GM12878 (cell line): ENCODE results near the gene ATG9B. TPM values are rescaled to one million over a fixed set of nuclear protein-coding genes. Genes with fewer than 3 reads are reported as not detected.

Experiments
- ATAC-seq: fragments of 200-7000 bp; cut with Tn5 transposase; 3 replicates; pipeline ENCODE4 v1.9.1; 2020; ENCODE audit warnings: mild to moderate bottlenecking, moderate library complexity
- BruUV-seq: library from RNA; stranded (reverse); fragments of 400-500 nt; replicated peaks from 2 replicates; lab custom pipeline; 2021; lab: Mats Ljungman, UMichigan
- CTCF ChIA-PET: fragments of 300-600 bp; sonication (Branson Sonifier 250); formaldehyde crosslinking; extraction: SDS; loops from one replicate; lab custom pipeline; 2021; ENCODE audit warnings: inconsistent platforms; lab: Yijun Ruan, JAX
- POLR2A ChIA-PET: fragments of 350-600 bp; formaldehyde crosslinking; extraction: SDS; loops from one replicate; lab custom pipeline; 2021; ENCODE audit warnings: inconsistent platforms; lab: Charles Lee
- RAD21 ChIA-PET: fragments of 300-600 bp; sonication (Branson Sonifier 250); formaldehyde crosslinking; loops from one replicate; lab custom pipeline; 2023; ENCODE audit warnings: antibody characterized with exemption; ENCODE audit not compliant: unreplicated experiment; lab: Charles Lee
- SMC1A ChIA-PET: fragments of 300-600 bp; sonication (Branson Sonifier 250); formaldehyde crosslinking; loops from one replicate; lab custom pipeline; 2023; ENCODE audit not compliant: unreplicated experiment, uncharacterized antibody; lab: Charles Lee
- DNase-seq: peaks from one replicate; pipeline ENCODE4 v3.0.0-alpha.2; 2011; ENCODE audit warnings: low read depth, low spot score
- FAIRE-seq: peaks from 3 replicates; lab custom pipeline; 2011; peaks lifted over from hg19 to GRCh38; lab: Jason Lieb, UNC
- H2AFZ ChIP-seq: 2 replicates; pipeline ENCODE4 v1.6.0; 2011; ENCODE audit warnings: low read depth, low read length, control low read depth; ENCODE audit not compliant: control insufficient read depth
- H3K27ac ChIP-seq: 2 replicates; pipeline ENCODE4 v1.5.1; 2011; ENCODE audit warnings: control low read depth; ENCODE audit not compliant: control insufficient read depth, insufficient read depth
- H3K27me3 ChIP-seq, 2 experiments: replicated peaks in 1 of 2; 2 replicates each; pipeline versions ENCODE4 v1.6.0 to v1.6.1; 2011; ENCODE audit warnings: low read length in 1 of 2; ENCODE audit not compliant: control insufficient read depth in 2 of 2, insufficient read depth in 2 of 2
- H3K36me3 ChIP-seq, 2 experiments: 2 replicates each; pipeline ENCODE4 v1.5.1; 2011; ENCODE audit warnings: low read length in 1 of 2; ENCODE audit not compliant: control insufficient read depth in 2 of 2, insufficient read depth in 2 of 2
- H3K4me1 ChIP-seq: 2 replicates; pipeline ENCODE4 v1.6.1; 2011; ENCODE audit warnings: mild to moderate bottlenecking, low read length, moderate library complexity, mixed read lengths; ENCODE audit not compliant: control insufficient read depth, insufficient read depth
- H3K4me2 ChIP-seq: 2 replicates; pipeline ENCODE4 v1.6.0; 2011; ENCODE audit warnings: control low read depth; ENCODE audit not compliant: control insufficient read depth, insufficient read depth
- H3K4me3 ChIP-seq: fragments of 200-600 bp; sonication (generic); 2 replicates; pipeline ENCODE4 v1.5.1; 2016
- H3K79me2 ChIP-seq: 2 replicates; pipeline ENCODE4 v1.6.0; 2011; ENCODE audit warnings: low read length; ENCODE audit not compliant: control insufficient read depth, insufficient read depth
- H3K9ac ChIP-seq: 2 replicates; pipeline ENCODE4 v1.8.0; 2011; ENCODE audit warnings: low read length, control low read depth, mixed read lengths; ENCODE audit not compliant: control insufficient read depth, insufficient read depth
- H3K9me3 ChIP-seq: replicated peaks from 3 replicates; pipeline ENCODE4 v1.5.1; 2011; ENCODE audit warnings: mild to moderate bottlenecking, low read length; ENCODE audit not compliant: control insufficient read depth, insufficient read depth
- H4K20me1 ChIP-seq: 2 replicates; pipeline ENCODE4 v1.6.0; 2011; ENCODE audit not compliant: control insufficient read depth, insufficient read depth
- ASH2L ChIP-seq: fragments of 300-600, 200-600 bp; sonication (generic); IDR thresholded peaks from 2 replicates; pipeline ENCODE4 v1.6.1; 2017; ENCODE audit warnings: low read depth, mild to moderate bottlenecking, borderline replicate concordance
- BMI1 ChIP-seq: fragments of 450-650 bp; IDR thresholded peaks from 2 replicates; pipeline ENCODE4 v1.6.1; 2016; ENCODE audit warnings: mild to moderate bottlenecking, moderate library complexity, borderline replicate concordance
- CHD1 ChIP-seq: IDR thresholded peaks from 2 replicates; pipeline ENCODE4 v1.6.1; 2012; ENCODE audit warnings: low read depth, low read length, improper control_type of control experiment
- IRF4 ChIP-seq: IDR thresholded peaks from 2 replicates; pipeline ENCODE4 v1.6.1; 2011; ENCODE audit warnings: low read depth, low read length
- LARP7 ChIP-seq: fragments of 450-650 bp; IDR thresholded peaks from 2 replicates; pipeline ENCODE4 v1.6.1; 2017; ENCODE audit warnings: mild to moderate bottlenecking
- MXI1 ChIP-seq: fragments of 150-350 bp; IDR thresholded peaks from 2 replicates; pipeline ENCODE4 v1.6.1; 2011; ENCODE audit warnings: low read depth, mild to moderate bottlenecking, inconsistent platforms, low read length, improper control_type of control experiment
- RAD21 ChIP-seq: IDR thresholded peaks from 2 replicates; pipeline ENCODE4 v1.6.1; 2011; ENCODE audit warnings: mild to moderate bottlenecking, low read depth, low read length, moderate library complexity; ENCODE audit not compliant: insufficient read depth
- SMAD1 ChIP-seq: fragments of 450-650 bp; IDR thresholded peaks from 2 replicates; pipeline ENCODE4 v1.6.1; 2018; ENCODE audit warnings: mild to moderate bottlenecking, low read depth; ENCODE audit not compliant: partially characterized antibody
- SMAD5 ChIP-seq: IDR thresholded peaks from 2 replicates; pipeline ENCODE4 v1.6.1; 2016; ENCODE audit warnings: antibody characterized with exemption, low read depth
- SREBF2 ChIP-seq: IDR thresholded peaks from 2 replicates; pipeline ENCODE4 v1.6.1; 2012; ENCODE audit warnings: mild to moderate bottlenecking, low read length
- TARDBP ChIP-seq: IDR thresholded peaks from 2 replicates; pipeline ENCODE4 v1.6.1; 2016; ENCODE audit warnings: borderline replicate concordance
- TCF3 ChIP-seq: IDR thresholded peaks from 2 replicates; pipeline ENCODE4 v1.6.1; 2012; ENCODE audit warnings: low read depth, mild to moderate bottlenecking, low read length, borderline replicate concordance; ENCODE audit not compliant: insufficient read depth
- WRNIP1 ChIP-seq: IDR thresholded peaks from 2 replicates; pipeline ENCODE4 v1.6.1; 2011; ENCODE audit warnings: low read depth, low read length, improper control_type of control experiment, borderline replicate concordance
- ZNF592 ChIP-seq: fragments of 450-650 bp; IDR thresholded peaks from 2 replicates; pipeline ENCODE4 v1.6.1; 2017; ENCODE audit warnings: mild to moderate bottlenecking, moderate library complexity
- ZSCAN29 ChIP-seq: fragments of 450-650 bp; IDR thresholded peaks from 2 replicates; pipeline ENCODE4 v1.6.1; 2017; ENCODE audit warnings: mild to moderate bottlenecking, moderate library complexity
- WGBS: methylation state at CpG from one replicate; pipeline ENCODE4 v1.1.6; 2016; ENCODE audit warnings: low lambda C conversion rate; ENCODE audit not compliant: insufficient replicate concordance, insufficient coverage; ENCODE audit errors: missing lambda C conversion rate; 5-methylcytosine and 5-hydroxymethylcytosine counted together
- in situ Hi-C: fragments of 300-500 bp; cut with MboI; formaldehyde crosslinking; loops from 9 replicates; pipeline ENCODE4 v1.14.3; 2018; ENCODE audit warnings: mixed read lengths
- intact Hi-C: fragments of 100-400 bp; cut with micrococcal nuclease; formaldehyde crosslinking; loops from one replicate; pipeline ENCODE4 v1.14.2; 2022; ENCODE audit not compliant: unreplicated experiment
- polyA plus RNA-seq, 11 experiments: library from polyadenylated mRNA; depleted of rRNA in 4 of 11; unstranded in 6 of 11; stranded (reverse) in 5 of 11; fragments of >200 nt; fragmentation: Nextera tagmentation in 4 of 11; fragmentation: Illumina TruSeq in 1 of 11; extraction: Ambion mirVana in 4 of 11; extraction: Trizol in 1 of 11; gene quantifications; 1 replicate in 1 of 11; 2 replicates in 10 of 11; pipeline versions ENCODE4 v1.2.1 to v1.2.3, GENCODE V29; 2011 to 2016; ENCODE audit warnings: inconsistent platforms in 2 of 11, missing spikeins in 2 of 11, low read depth in 1 of 11
- total RNA-seq, 4 experiments: library from RNA; depleted of rRNA in 3 of 4; stranded (reverse); fragments of >200 nt in 3 of 4; fragmentation: Illumina TruSeq in 1 of 4; extraction: Trizol in 1 of 4; gene quantifications; 2 replicates each; pipeline versions ENCODE4 v1.2.1 to v1.2.3, GENCODE V29; 2013 to 2021

The ATG9B gene
- total and polyA plus RNA-seq, 10 of the 15 experiments (the other 5 are each of a cell fraction or from before 2014, with no cell fraction given): 0.01 to 0.83 (median 0.12) TPM; not detected in 2

- WGBS: 59% methylated on average over 10 of the region's 14 CpGs
- no peak overlapping the region for H3K9ac ChIP-seq
- SMC1A ChIA-PET: no interaction called here
Measured at GRCh38 chr7:150993511-150993910, 30.8 kb downstream of the ATG9B start.

GRCh38 chr7:150992833-150993302 is 31.4 kb downstream of the ATG9B start:
- no peak overlapping the region for H3K4me3 ChIP-seq
- H3K9me3 ChIP-seq: no peaks in the 10 kb centered on the region; the same call in 2 of the 3 replicates
- FAIRE-seq (no peak), DNase-seq (no peak), ATAC-seq (peak; percentile 83)
- in situ Hi-C loops (no loop called here), intact Hi-C loops (no loop called here)
- no peaks in the 10 kb centered on the region for H3K36me3 ChIP-seq
- no peak overlapping the region for H3K9ac ChIP-seq
- BruUV-seq: no TSS peak
- no peaks in the 10 kb centered on the region for H4K20me1 ChIP-seq
- SMC1A ChIA-PET: no interaction called here
- POLR2A ChIA-PET: no interaction called here
- no peak overlapping the region for H3K27ac ChIP-seq
- no peaks in the 10 kb centered on the region for H3K79me2 ChIP-seq
- peaks cover 0 to 1% of the 10 kb centered on the region in 2 experiments; a peak in 1 of 4 replicates for H3K27me3 ChIP-seq
- CTCF ChIA-PET: interaction anchor here (1.5 kb wide), 1 partner anchor 17 kb away, joined by 6 read pairs; no protein-coding TSS in a partner anchor
- WGBS: 52% methylated on average over 5 of the region's 5 CpGs
- RAD21 ChIA-PET: interaction anchor here (0.7 to 1.5 kb wide), 2 partner anchors 9 to 100 kb away, joined by 3 to 4 read pairs; no protein-coding TSS in a partner anchor
- H3K4me2 ChIP-seq: no peak overlapping the region
- H3K4me1 ChIP-seq: no peaks in the 10 kb centered on the region; the same call in 1 of the 2 replicates
- H2AFZ ChIP-seq: no peak overlapping the region
- TF ChIP-seq ASH2L (no peak), BMI1 (no peak), MXI1 (no peak), SREBF2 (no peak), LARP7 (no peak), ZSCAN29 (no peak), SMAD5 (no peak), CHD1 (no peak), ZNF592 (no peak), TARDBP (peak; percentile 73; the same call in 1 of the 2 replicates)

More at GRCh38 chr7:150993511-150993910, 30.8 kb downstream of the ATG9B start:
- H2AFZ ChIP-seq: no peak overlapping the region
- intact Hi-C loops: no loop called here
- no peaks in the 10 kb centered on the region for H3K36me3 ChIP-seq
- H3K9me3 ChIP-seq: no peaks in the 10 kb centered on the region; the same call in 2 of the 3 replicates
- no peak for FAIRE-seq
- no peaks in the 10 kb centered on the region for H3K4me1 ChIP-seq
- POLR2A ChIA-PET: no interaction called here
- RAD21 ChIA-PET: interaction anchor here (1.5 kb wide), 1 partner anchor 9 kb away, joined by 4 read pairs; no protein-coding TSS in a partner anchor
- no peak for ATAC-seq
- H4K20me1 ChIP-seq: no peaks in the 10 kb centered on the region
- H3K27ac ChIP-seq: no peak overlapping the region
- DNase-seq: no peak
- no peak overlapping the region for H3K4me2 ChIP-seq
- no peaks in the 10 kb centered on the region for H3K79me2 ChIP-seq
- TF ChIP-seq SMAD1 (no peak), MXI1 (no peak), IRF4 (no peak), TARDBP (no peak), RAD21 (no peak), WRNIP1 (no peak), TCF3 (no peak)
- TF ChIP-seq, all 136 proteins: peak for 0
- H3K27me3 ChIP-seq: no peaks in the 10 kb centered on the region
- CTCF ChIA-PET: interaction anchor here (0.9 to 1.8 kb wide), 2 partner anchors 14 to 15 kb away, joined by 3 to 8 read pairs; no protein-coding TSS in a partner anchor
- in situ Hi-C loops: no loop called here
- BruUV-seq: no TSS peak
- no peak overlapping the region for H3K4me3 ChIP-seq
